AG09309 (cell line): ENCODE results near the gene ZNF581.
A peak's percentile ranks its signal among the peaks of the same experiment; 100 is the strongest.

ENCODE experiments used
- DNase-seq: peaks from one replicate; pipeline ENCODE4 v3.0.0-alpha.2; 2010; ENCODE audit warnings: low read depth
- H3K4me3 ChIP-seq: 2 replicates; pipeline ENCODE4 v1.5.1; 2011; ENCODE audit warnings: mild to moderate bottlenecking, low read depth, low read length, moderate library complexity; ENCODE audit not compliant: control insufficient read depth
- CTCF ChIP-seq: IDR thresholded peaks from 2 replicates; pipeline ENCODE4 v1.5.1; 2011; ENCODE audit warnings: mild to moderate bottlenecking, low read depth, low read length, inconsistent platforms; ENCODE audit not compliant: insufficient read depth, control insufficient read depth; ENCODE audit errors: missing control alignments

Gene ZNF581

GRCh38 chr19:55643003-55643886, at the start of gene ZNF581:
ZNF581 (plus strand) TSS chr19:55643649; CDS start chr19:55644572, 923 bp downstream.
- no peak for DNase-seq

GRCh38 chr19:55594996-55595545, 48.4 kb upstream of the ZNF581 start:
- no peak for TF ChIP-seq CTCF
- no peak for DNase-seq
- H3K4me3 ChIP-seq: no peak overlapping the region

More at GRCh38 chr19:55643003-55643886, at the start of gene ZNF581:
- no peak for TF ChIP-seq CTCF
- peak within 1 kb of the TSS; percentile 78 for H3K4me3 ChIP-seq

GRCh38 chr19:55596304-55596703, 47.1 kb upstream of the ZNF581 start:
- H3K4me3 ChIP-seq: no peak overlapping the region
- no peak for TF ChIP-seq CTCF
- no peak for DNase-seq

- TF ChIP-seq CTCF: no peak
- no peak for DNase-seq
- no peak overlapping the region for H3K4me3 ChIP-seq
These were observed 45.9 kb upstream of the ZNF581 start for GRCh38 chr19:55597501-55597921.

- TF ChIP-seq CTCF: no peak
- no peak overlapping the region for H3K4me3 ChIP-seq
These were observed 45.4 kb upstream of the ZNF581 start for GRCh38 chr19:55598034-55598433.

GRCh38 chr19:55598719-55599467, 44.6 kb upstream of the ZNF581 start:
- H3K4me3 ChIP-seq: peak overlapping the region; percentile 62
- no peak for TF ChIP-seq CTCF
- peak; percentile 77 for DNase-seq

More at GRCh38 chr19:55598034-55598433, 45.4 kb upstream of the ZNF581 start:
- no peak for DNase-seq
